GM21723 (cell line): ENCODE measurements around the gene TAS1R1.

Experiments used
- ATAC-seq: cut with Tn5 transposase; IDR thresholded peaks from one replicate; pipeline ENCODE4 v1.9.1; 2021; ENCODE audit warnings: mild to moderate bottlenecking, moderate library complexity; ENCODE audit not compliant: unreplicated experiment

Gene TAS1R1

GRCh38 chr1:6627031-6627430, 71.9 kb downstream of the TAS1R1 start:
- no peak for ATAC-seq

GRCh38 chr1:6627841-6628545, 72.9 kb downstream of the TAS1R1 start:
- no peak for ATAC-seq

GRCh38 chr1:6628971-6629479, 73.9 kb downstream of the TAS1R1 start:
- no peak for ATAC-seq
